Astrocyte of the spinal cord (primary cell): ENCODE data around the gene MMP24OS.
"Not testable (repeated sequence)": the region's sequence is repeated elsewhere in the genome, so short reads cannot be mapped to it uniquely, and the experiment has no call there.

Experiments used
- DNase-seq: peaks from one replicate; pipeline ENCODE4 v3.0.0; 2011; ENCODE audit warnings: low read depth, low spot score
- H3K4me3 ChIP-seq: 2 replicates; pipeline ENCODE4 v1.5.1; 2011; ENCODE audit warnings: low read depth, mild to moderate bottlenecking, low read length, moderate library complexity
- CTCF ChIP-seq: IDR thresholded peaks from 2 replicates; pipeline ENCODE4 v1.5.1; 2012; ENCODE audit warnings: low read depth, mild to moderate bottlenecking, low read length, inconsistent platforms
- in situ Hi-C: cut with HindIII; loops from 2 replicates; pipeline ENCODE4 v1.10.0; 2017; ENCODE audit warnings: low sequenced_read_pairs

Gene MMP24OS

GRCh38 chr20:35320396-35321126, 42.6 kb upstream of the MMP24OS start:
- peak; percentile 85 for DNase-seq
- no peak for TF ChIP-seq CTCF
- no peak overlapping the region for H3K4me3 ChIP-seq
- in situ Hi-C loops, result loop anchor here (25.0 kb wide), 1 partner anchor 117 kb away; the partner anchor contains the start of gene GDF5

- H3K4me3 ChIP-seq, result no peak overlapping the region
- in situ Hi-C loops, result loop anchor here (25.0 kb wide), 1 partner anchor 117 kb away; the partner anchor contains the start of gene GDF5
- no peak for TF ChIP-seq CTCF
- DNase-seq, result peak; percentile 52
Observed at GRCh38 chr20:35319871-35320197, 41.9 kb upstream of the MMP24OS start.

GRCh38 chr20:35319192-35319870, 41.4 kb upstream of the MMP24OS start:
- in situ Hi-C loops, result loop anchor here (25.0 kb wide), 1 partner anchor 118 kb away; the partner anchor contains the start of gene GDF5
- DNase-seq, result peak; percentile 75

GRCh38 chr20:35318502-35319157, 40.7 kb upstream of the MMP24OS start:
- no peak overlapping the region for H3K4me3 ChIP-seq
- TF ChIP-seq CTCF, result no peak
- in situ Hi-C loops, result loop anchor here (25.0 kb wide), 1 partner anchor 119 kb away; the partner anchor contains the start of gene GDF5
- DNase-seq, result peak; percentile 86

More at GRCh38 chr20:35319192-35319870, 41.4 kb upstream of the MMP24OS start:
- no peak overlapping the region for H3K4me3 ChIP-seq
- no peak for TF ChIP-seq CTCF

GRCh38 chr20:35317416-35318210, 39.7 kb upstream of the MMP24OS start:
- in situ Hi-C loops, result loop anchor here (25.0 kb wide), 1 partner anchor 120 kb away; the partner anchor contains the start of gene GDF5
- DNase-seq, result no peak
- no peak overlapping the region for H3K4me3 ChIP-seq
- no peak for TF ChIP-seq CTCF

- no peak overlapping the region for H3K4me3 ChIP-seq
- no peak for TF ChIP-seq CTCF
- DNase-seq, result no peak
- in situ Hi-C loops, result loop anchor here (25.0 kb wide), 1 partner anchor 121 kb away; the partner anchor contains the start of gene GDF5
Observed at GRCh38 chr20:35316086-35316485, 38.2 kb upstream of the MMP24OS start.

GRCh38 chr20:35315632-35316020, 37.7 kb upstream of the MMP24OS start:
- in situ Hi-C loops, result loop anchor here (25.0 kb wide), 1 partner anchor 122 kb away; the partner anchor contains the start of gene GDF5
- not testable (repeated sequence) for DNase-seq, H3K4me3 ChIP-seq
